NT2/D1 (cell line): Measurements from ENCODE around the gene PRTFDC1.

ENCODE experiments used
- DNase-seq: peaks from one replicate; pipeline ENCODE4 v3.0.0-alpha.2; 2011; ENCODE audit warnings: low read depth, low spot score
- H3K27me3 ChIP-seq: 2 replicates; pipeline ENCODE4 v1.6.0; 2011; ENCODE audit warnings: mild to moderate bottlenecking; ENCODE audit not compliant: insufficient read length, insufficient read depth
- H3K36me3 ChIP-seq: 2 replicates; pipeline ENCODE4 v1.6.1; 2011; ENCODE audit warnings: mild to moderate bottlenecking, low read length, mixed read lengths; ENCODE audit not compliant: insufficient read depth, insufficient read length
- H3K4me1 ChIP-seq: 2 replicates; pipeline ENCODE4 v1.5.1; 2011; ENCODE audit not compliant: insufficient read depth, insufficient read length
- H3K4me3 ChIP-seq: 2 replicates; pipeline ENCODE4 v1.5.1; 2011; ENCODE audit warnings: low read depth; ENCODE audit not compliant: insufficient read length
- H3K9ac ChIP-seq: 2 replicates; pipeline ENCODE4 v1.6.0; 2011; ENCODE audit warnings: low read depth; ENCODE audit not compliant: insufficient read length
- H3K9me3 ChIP-seq: 2 replicates; pipeline ENCODE4 v1.5.1; 2011; ENCODE audit warnings: mild to moderate bottlenecking, low read length; ENCODE audit not compliant: insufficient read depth
- SUZ12 ChIP-seq: IDR thresholded peaks from 2 replicates; pipeline ENCODE4 v1.6.1; 2011; ENCODE audit not compliant: insufficient read length, insufficient read depth; ENCODE audit errors: extremely low read depth
- YY1 ChIP-seq: IDR thresholded peaks from 2 replicates; pipeline ENCODE4 v1.6.1; 2011; ENCODE audit not compliant: insufficient read length, insufficient read depth
- ZNF274 ChIP-seq: IDR thresholded peaks from 2 replicates; pipeline ENCODE4 v1.6.1; 2011; ENCODE audit warnings: mild to moderate bottlenecking, low read depth, low read length

The PRTFDC1 gene

GRCh38 chr10:24825551-24825950 is 126.9 kb downstream of the PRTFDC1 start:
- Histone ChIP-seq H3K9me3 (no peaks in the 10 kb centered on the region), H3K4me1 (peaks cover 3% of the 10 kb centered on the region), H3K9ac (no peak overlapping the region), H3K27me3 (no peaks in the 10 kb centered on the region), H3K36me3 (no peaks in the 10 kb centered on the region), H3K4me3 (no peak overlapping the region)
- TF ChIP-seq ZNF274 (no peak), SUZ12 (no peak), YY1 (no peak)
- no peak for DNase-seq

- TF ChIP-seq SUZ12 (no peak), YY1 (no peak), ZNF274 (no peak)
- H3K27me3 ChIP-seq, result no peaks in the 10 kb centered on the region
- H3K4me3 ChIP-seq, result no peak overlapping the region
- no peak overlapping the region for H3K9ac ChIP-seq
- H3K4me1 ChIP-seq, result peaks cover 4% of the 10 kb centered on the region
- H3K36me3 ChIP-seq, result no peaks in the 10 kb centered on the region
- DNase-seq, result no peak
- H3K9me3 ChIP-seq, result no peaks in the 10 kb centered on the region
Observed at GRCh38 chr10:24824536-24824935, 127.9 kb downstream of the PRTFDC1 start.

GRCh38 chr10:24824124-24824523 is 128.3 kb downstream of the PRTFDC1 start:
- no peak for DNase-seq
- TF ChIP-seq SUZ12 (no peak), ZNF274 (no peak), YY1 (no peak)
- H3K9me3 ChIP-seq, result no peaks in the 10 kb centered on the region
- peaks cover 4% of the 10 kb centered on the region for H3K4me1 ChIP-seq
- H3K27me3 ChIP-seq, result no peaks in the 10 kb centered on the region
- H3K4me3 ChIP-seq, result no peak overlapping the region
- H3K36me3 ChIP-seq, result no peaks in the 10 kb centered on the region
- no peak overlapping the region for H3K9ac ChIP-seq

- Histone ChIP-seq H3K4me1 (peaks cover 4% of the 10 kb centered on the region), H3K9ac (no peak overlapping the region), H3K36me3 (no peaks in the 10 kb centered on the region), H3K4me3 (no peak overlapping the region), H3K27me3 (no peaks in the 10 kb centered on the region), H3K9me3 (no peaks in the 10 kb centered on the region)
- TF ChIP-seq ZNF274 (no peak), YY1 (no peak), SUZ12 (no peak)
- no peak for DNase-seq
Observed at GRCh38 chr10:24822590-24822989, 129.8 kb downstream of the PRTFDC1 start.

- Histone ChIP-seq H3K36me3 (no peaks in the 10 kb centered on the region), H3K4me3 (no peak overlapping the region), H3K9ac (no peak overlapping the region), H3K9me3 (no peaks in the 10 kb centered on the region), H3K4me1 (peaks cover 4% of the 10 kb centered on the region), H3K27me3 (no peaks in the 10 kb centered on the region)
- no peak for TF ChIP-seq ZNF274
- TF ChIP-seq SUZ12, result no peak
- TF ChIP-seq YY1, result no peak
- no peak for DNase-seq
Observed at GRCh38 chr10:24821986-24822385, 130.4 kb downstream of the PRTFDC1 start.

GRCh38 chr10:24816868-24817396 is 135.5 kb downstream of the PRTFDC1 start:
- TF ChIP-seq ZNF274 (no peak), YY1 (no peak), SUZ12 (no peak)
- no peak overlapping the region for H3K4me3 ChIP-seq
- H3K9me3 ChIP-seq, result 0 out of 2 replicates have a peak, but pooled peaks cover 4% of the 10 kb centered on the region
- peaks cover 5% of the 10 kb centered on the region for H3K4me1 ChIP-seq
- no peak for DNase-seq
- H3K27me3 ChIP-seq, result no peaks in the 10 kb centered on the region
- H3K36me3 ChIP-seq, result no peaks in the 10 kb centered on the region
- H3K9ac ChIP-seq, result no peak overlapping the region

GRCh38 chr10:24814568-24815313 is 137.7 kb downstream of the PRTFDC1 start:
- Histone ChIP-seq H3K9me3 (0 out of 2 replicates have a peak, but pooled peaks cover 4% of the 10 kb centered on the region), H3K4me1 (peaks cover 3% of the 10 kb centered on the region), H3K4me3 (no peak overlapping the region), H3K9ac (no peak overlapping the region), H3K27me3 (no peaks in the 10 kb centered on the region), H3K36me3 (no peaks in the 10 kb centered on the region)
- no peak for TF ChIP-seq ZNF274
- TF ChIP-seq YY1, result no peak
- no peak for TF ChIP-seq SUZ12
- DNase-seq, result no peak
